Stimulated activated CD4-positive, alpha-beta T cell treated with anti-CD3 and anti-CD28 coated beads, Interleukin-4, amount 100 ng/mL, for 1 hour (primary cell): Measurements from ENCODE around the gene THSD7A.

Experiments used
- DNase-seq: peaks from one replicate; pipeline ENCODE4 v3.0.0-alpha.2; 2020

THSD7A gene

GRCh38 chr7:11747715-11748485 lies 84.1 kb downstream of the THSD7A start:
- DNase-seq = no peak

DNA sequence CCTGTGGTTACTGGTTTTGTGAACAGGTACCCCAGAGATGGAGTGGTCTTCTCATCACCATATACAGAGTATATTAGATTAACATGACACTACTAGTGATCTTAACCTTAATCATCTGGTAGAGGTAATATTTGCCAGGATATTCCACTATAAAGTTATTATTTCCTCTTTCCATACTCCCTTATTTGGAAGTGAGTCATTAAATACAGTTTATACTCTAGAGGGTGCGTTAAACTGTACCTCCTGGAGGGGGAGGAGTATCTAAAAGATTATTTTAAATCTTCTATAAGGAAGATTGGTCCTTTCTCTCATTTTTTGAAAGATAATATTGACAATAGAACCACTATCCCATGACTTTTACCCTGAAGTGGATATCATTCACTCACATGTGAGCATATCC lies 85.4 kb downstream of the THSD7A start:
- DNase-seq = no peak

DNA sequence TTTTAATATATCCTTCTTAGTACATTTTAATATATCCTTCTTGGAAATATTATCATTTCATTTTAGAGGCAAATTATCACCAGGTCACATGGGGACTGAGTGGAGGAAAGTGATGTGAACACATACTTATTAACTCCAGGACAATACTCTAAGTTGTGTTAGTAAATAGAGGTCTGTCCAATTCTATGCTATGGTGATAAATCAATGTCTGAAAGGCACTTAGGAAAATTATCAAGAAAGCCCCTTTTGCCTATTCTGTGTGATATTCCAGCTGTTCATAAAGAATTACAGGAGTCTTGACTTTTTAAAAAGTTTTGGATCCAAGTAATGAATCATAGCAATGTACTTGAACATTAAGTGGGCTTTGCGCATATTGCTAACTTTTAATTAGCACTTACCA lies 88.5 kb downstream of the THSD7A start:
- no peak for DNase-seq

DNA sequence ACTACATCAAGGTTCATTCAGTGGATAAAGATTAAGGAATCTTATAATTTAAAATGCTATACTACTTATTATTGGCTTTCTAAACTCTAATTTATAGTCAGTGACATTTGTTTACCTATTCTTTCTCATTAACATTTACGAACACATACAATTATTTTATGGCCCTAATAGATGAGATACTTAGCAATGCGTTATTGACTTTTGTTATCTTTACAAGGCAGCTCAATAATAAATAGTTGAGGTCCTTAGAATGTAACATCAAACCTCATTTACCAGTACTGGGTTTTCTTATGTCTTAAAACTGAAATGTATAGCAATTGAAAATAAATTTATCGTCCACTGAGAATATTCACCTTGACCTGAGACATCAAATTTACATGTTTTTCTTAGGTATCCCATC lies 89.0 kb downstream of the THSD7A start:
- no peak for DNase-seq

- no peak for DNase-seq
These were observed 89.5 kb downstream of the THSD7A start for GRCh38 chr7:11742496-11742895.

- DNase-seq = no peak
These were observed 94.3 kb downstream of the THSD7A start for GRCh38 chr7:11737723-11738122.

DNA sequence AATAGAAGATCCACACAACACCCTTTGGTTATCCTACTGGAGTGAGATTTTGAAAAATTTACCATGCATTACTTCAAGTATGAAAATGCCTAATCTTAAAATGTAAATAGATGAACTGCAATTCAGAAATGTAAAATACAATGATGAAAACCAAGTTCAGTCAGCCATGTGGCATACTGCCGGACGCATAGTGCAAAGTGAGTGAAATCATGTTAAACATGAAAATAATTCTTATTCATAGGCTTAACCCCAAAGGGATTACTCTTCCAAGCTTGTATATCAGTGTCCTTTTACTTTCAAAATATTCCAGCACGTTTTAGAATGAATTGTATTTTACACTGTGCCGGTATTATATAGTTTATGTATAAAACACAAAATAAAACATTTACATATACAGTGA lies 99.8 kb downstream of the THSD7A start:
- DNase-seq = no peak

- DNase-seq = no peak
These were observed 101.3 kb downstream of the THSD7A start for GRCh38 chr7:11730725-11731124.

DNA sequence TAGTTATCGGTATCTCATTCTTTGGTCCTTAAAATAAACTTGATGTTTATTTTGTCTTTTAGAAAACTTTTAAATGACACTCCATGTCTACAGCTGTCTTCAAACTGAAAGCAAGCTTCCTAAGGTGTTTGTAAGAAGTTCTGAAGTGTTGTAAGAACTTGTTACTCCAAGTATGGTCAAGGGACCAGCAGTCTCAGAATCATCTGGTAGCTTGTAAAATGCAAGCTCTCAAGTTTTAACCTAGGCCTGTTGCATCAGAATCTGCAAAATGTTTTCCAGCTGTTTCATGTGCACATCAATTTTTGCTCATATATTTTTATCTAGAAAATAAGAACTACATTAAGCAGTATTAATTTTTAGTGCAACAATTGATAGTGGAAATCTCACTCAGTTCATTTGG lies 104.1 kb downstream of the THSD7A start:
- DNase-seq = no peak

DNA sequence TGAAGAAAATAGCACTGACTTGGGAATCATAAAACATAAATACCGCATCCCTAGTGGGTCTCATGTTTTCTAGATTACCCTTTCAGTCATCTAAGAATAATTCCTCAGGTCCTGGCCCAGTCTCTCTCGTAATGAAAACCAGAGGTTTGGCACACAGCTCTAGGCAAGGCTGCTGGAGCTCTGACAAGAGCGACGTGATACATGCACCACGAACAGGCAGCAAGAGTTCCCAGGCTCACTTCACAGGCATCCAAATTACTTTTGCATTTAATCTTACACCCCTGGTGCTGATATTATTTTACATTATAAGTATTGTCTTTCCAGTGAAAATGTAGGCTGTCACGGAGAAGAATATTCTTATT lies 105.2 kb downstream of the THSD7A start:
- DNase-seq = no peak

GRCh38 chr7:11726001-11726793 lies 105.8 kb downstream of the THSD7A start:
- DNase-seq = no peak

DNA sequence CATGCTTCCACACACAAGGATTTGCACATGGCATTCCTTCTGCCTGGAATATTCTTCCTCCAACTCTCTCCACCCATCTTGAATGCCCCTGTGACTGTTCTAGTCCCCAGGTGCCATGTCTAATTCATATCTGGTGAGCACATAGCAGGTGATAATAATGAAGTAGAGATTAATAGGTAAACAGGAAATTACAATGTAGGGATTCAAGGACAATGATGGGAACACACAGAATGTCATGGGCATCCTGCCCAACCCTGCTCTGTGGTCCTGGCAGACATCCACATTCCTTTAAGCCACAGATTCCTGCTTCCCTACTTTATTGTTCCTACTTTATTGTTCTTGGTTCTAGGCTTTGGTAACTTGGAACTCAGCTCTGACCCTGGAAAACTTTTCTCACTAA lies 115.8 kb downstream of the THSD7A start:
- DNase-seq = no peak

DNA sequence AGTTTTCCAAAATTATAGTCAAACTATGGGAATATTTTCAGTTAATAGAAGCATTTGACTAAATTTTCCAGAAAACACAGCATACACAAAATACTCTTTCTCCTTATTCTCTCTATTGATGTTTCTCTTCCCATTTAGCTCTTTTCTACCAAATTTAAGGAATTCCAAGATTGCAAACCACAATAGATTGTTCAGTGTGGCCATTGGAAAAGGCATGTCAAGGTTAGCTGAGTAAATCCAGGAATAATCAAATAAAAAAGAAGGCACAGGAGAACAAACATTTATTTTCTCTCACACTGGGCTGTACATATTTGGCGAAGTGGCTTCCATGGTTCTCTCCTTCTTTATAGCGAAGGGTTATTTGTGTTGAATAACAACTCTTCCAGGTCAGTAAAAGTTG lies 117.3 kb downstream of the THSD7A start:
- no peak for DNase-seq

- DNase-seq = no peak
These were observed 117.8 kb downstream of the THSD7A start for GRCh38 chr7:11714205-11714604.

- DNase-seq = no peak
These were observed 118.6 kb downstream of the THSD7A start for GRCh38 chr7:11713352-11713751.

- no peak for DNase-seq
These were observed 121.6 kb downstream of the THSD7A start for GRCh38 chr7:11710377-11710776.

GRCh38 chr7:11709196-11709595 lies 122.8 kb downstream of the THSD7A start:
- DNase-seq = no peak

GRCh38 chr7:11707606-11708193 lies 124.3 kb downstream of the THSD7A start:
- no peak for DNase-seq

GRCh38 chr7:11706666-11707605 lies 125.1 kb downstream of the THSD7A start:
- DNase-seq = no peak

DNA sequence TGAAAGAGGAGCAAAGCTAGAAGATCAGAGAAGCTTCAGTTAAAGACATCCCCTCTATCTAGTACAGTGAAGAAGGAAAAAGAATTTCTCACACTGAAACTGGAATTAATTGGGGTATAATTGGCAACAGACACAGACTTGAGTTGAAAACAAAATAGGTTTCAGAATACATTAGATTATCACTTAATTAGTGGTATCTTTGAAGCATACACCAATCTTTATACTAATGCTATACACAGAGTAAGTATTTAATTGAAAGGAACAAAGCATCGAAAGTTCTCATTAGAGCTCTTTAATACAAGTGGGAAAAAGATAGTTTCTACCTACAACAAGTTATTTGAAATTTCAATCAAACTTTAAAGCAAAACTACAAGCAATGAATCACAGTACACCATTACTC lies 128.2 kb downstream of the THSD7A start:
- no peak for DNase-seq

- no peak for DNase-seq
These were observed 129.1 kb downstream of the THSD7A start for GRCh38 chr7:11702938-11703337.

DNA sequence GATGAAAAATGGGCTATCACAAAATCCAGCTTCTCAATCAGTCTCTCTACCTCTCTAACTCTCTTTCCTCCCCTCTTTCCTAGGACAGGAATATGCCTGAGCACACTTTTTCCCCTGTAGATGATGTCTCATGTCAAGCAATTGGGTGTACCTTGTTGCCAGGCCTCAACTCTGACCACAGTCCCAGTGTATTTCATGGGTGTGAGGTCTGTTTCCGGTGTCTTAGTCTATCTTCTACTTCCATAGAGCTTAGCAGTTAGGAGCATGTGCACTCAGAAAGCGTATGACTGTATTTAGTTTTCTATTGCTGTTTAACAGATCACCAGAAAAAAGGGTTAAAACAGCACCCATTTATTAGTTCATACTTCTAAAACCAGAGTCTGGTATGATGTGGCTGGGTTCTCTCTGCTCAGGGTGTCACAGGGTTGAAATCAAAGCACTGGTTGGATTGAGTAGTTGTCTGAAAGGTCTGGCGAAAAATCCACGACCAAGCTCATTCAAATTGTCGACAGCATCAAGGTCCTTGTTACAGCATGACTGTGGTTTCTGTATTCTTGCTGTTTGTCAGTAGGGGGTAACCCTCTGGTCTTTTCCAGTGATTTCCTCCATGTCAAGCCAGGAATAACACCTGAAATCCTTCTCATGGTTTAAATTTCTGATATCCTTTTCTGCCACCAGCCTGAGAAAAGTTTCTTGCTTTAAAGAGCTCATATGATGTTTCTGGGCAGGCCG lies 130.0 kb downstream of the THSD7A start:
- DNase-seq = no peak
